DMS153 (cell line): ENCODE data around the gene SLC35D2.
"Not testable (repeated sequence)": the region's sequence is repeated elsewhere in the genome, so short reads cannot be mapped to it uniquely, and the experiment has no call there.

Source experiments
- DNase-seq: peaks from one replicate; lab custom pipeline; 2025; lab: John Stamatoyannopoulos, UW

Gene SLC35D2

DNA sequence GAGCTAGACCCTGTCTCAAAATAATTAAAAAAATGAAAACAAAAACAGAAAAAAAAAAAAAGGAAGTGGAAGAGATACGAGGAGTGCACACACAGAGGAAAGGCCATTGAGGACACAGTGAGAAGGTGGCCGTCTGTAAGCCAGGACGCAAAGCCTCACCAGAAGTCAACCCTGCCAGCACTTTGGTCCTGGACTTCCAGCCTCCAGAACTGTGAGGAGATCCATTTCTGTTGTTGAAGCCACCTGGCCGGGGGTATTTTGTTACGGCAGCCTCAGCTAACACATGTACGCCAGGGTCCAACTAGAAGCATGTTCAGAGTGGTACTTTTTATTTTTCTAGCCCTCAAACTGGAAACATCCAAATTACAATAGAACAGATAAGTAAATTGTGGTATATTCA lies 21.8 kb downstream of the SLC35D2 start:
- no peak for DNase-seq

GRCh38 chr9:96360976-96361375 lies 22.5 kb downstream of the SLC35D2 start:
- DNase-seq: no peak

DNA sequence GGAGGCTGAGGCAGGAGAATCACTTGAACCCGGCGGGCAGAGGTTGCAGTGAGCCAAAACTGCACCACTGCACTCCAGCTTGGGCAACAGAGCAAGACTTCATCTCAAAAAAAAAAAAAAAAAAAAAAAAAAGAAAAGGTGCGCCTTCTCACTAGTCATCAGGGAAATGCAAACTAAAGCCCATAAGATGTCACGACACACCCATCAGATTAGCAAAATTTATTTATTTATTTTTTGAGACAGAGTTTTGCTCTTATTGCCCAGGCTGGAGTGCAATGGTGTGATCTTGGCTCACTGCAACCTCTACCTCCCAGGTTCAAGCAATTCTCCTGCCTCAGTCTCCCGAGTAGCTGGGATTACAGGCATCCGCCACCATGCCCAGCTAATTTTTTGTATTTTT lies 23.0 kb downstream of the SLC35D2 start:
- not testable (repeated sequence) for DNase-seq

DNA sequence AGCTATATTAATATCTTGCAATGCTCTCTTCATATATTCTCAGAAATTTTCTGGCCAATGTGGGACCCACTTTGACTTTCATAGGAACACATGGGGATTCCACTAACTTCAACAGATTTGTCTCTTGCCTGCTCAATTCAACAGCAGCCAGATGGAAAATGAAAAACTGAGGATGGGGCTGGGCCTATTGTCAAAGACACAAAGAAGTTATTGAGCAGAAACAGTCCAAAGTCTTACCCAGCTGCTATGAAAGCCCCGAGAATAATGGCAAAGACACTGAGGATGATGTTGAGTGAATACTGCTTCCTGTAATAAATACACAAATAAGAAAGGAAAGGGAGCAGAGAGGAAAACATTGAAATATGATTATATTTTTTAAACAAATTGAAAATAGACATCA lies 32.6 kb downstream of the SLC35D2 start:
- no peak for DNase-seq

- DNase-seq: no peak
These were observed 35.2 kb downstream of the SLC35D2 start for GRCh38 chr9:96348261-96348660.

DNA sequence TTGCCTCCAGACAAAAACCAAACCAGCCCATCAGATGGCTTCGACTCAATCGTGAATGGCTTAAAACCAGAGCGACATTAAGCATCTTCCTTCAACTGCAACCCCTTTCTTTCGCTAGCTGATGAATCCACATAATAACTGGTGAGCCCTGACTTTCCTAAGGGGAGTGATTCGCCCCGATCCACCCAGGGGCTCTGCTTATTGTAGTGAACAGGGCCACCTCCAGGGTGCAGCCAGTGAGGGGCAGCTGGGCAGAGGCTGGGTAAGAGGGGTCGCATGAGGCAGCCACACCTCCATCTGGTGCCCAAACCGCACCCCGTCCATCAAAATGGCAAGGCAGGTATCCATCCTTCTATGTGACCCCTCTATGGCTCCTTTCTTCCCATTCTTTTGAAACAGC lies 38.0 kb downstream of the SLC35D2 start:
- no peak for DNase-seq

DNA sequence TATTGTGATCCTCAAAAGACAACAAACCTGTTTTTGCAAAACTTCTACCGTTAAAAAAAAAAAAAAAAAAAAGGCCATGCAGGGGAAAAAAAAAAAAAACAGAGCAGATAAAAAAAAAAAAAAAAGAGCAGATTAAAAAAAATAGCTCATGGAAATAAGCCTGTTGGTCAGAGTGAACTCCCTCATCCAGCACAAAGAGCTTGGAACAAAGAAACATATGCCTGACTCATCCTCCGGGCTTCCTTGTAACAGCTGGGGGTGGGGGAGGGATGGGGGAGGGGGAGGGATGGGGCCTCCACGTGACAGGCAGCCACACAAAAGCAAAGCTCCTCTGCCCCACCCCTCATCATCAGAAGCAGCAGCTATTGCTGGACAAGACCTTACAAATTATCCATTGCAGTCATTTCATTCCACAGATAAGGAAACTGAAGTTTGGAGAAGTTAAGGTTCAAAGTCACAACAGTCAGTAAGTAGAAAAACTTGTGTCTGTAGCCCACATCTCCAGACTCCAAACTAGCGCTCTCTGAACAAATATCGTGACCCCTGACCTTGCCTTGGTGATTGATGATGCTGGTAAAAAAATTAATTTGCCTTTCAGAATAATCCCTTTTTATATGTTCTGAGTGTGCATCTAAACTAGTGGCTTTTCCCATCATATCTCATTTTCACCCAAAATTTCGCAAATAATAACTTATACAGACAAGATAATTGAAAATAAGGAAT lies 38.9 kb downstream of the SLC35D2 start:
- DNase-seq: peak; percentile 70

- DNase-seq: no peak
These were observed 39.8 kb downstream of the SLC35D2 start for GRCh38 chr9:96343515-96344360.

GRCh38 chr9:96342571-96343245 lies 40.8 kb downstream of the SLC35D2 start:
- DNase-seq: no peak

- no peak for DNase-seq
These were observed 42.8 kb downstream of the SLC35D2 start for GRCh38 chr9:96340707-96341106.

DNA sequence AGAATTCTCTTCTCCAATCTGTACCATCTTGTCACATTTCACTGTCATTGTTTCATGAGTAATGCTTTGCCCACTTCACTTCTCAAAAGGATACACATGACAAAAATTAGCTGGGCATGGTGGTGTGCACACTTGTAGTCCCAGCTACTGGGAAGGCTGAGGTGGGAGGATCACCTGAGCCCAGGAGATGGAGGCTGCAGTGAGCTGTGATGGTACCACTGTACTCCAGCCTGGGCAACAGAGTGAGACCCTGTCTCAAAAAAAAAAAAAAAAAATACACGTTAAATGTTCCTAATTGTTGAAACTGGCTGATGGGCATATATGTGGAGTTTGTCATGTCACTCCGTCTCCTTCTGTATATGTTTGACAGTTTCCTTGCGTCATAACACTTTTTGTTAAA lies 45.2 kb downstream of the SLC35D2 start:
- no peak for DNase-seq

DNA sequence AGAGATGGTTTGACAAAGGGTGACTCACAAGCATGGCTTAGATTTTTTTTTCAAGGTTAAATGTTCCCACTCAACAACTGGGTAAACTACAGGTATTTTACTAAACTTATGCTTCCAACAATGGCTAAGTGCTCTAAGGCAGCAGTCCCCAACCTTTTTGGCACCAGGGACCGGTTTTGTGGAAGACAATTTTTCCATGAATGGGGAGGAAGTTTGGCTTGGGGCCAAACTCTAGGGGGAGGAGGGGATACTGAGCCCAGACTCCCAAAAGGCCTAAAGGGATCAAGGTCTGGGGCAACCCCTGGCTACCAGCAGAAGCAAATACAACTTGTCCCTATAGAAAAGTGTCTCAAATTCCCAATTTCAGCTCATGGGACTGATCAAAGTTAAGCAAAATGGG lies 49.6 kb downstream of the SLC35D2 start:
- no peak for DNase-seq

DNA sequence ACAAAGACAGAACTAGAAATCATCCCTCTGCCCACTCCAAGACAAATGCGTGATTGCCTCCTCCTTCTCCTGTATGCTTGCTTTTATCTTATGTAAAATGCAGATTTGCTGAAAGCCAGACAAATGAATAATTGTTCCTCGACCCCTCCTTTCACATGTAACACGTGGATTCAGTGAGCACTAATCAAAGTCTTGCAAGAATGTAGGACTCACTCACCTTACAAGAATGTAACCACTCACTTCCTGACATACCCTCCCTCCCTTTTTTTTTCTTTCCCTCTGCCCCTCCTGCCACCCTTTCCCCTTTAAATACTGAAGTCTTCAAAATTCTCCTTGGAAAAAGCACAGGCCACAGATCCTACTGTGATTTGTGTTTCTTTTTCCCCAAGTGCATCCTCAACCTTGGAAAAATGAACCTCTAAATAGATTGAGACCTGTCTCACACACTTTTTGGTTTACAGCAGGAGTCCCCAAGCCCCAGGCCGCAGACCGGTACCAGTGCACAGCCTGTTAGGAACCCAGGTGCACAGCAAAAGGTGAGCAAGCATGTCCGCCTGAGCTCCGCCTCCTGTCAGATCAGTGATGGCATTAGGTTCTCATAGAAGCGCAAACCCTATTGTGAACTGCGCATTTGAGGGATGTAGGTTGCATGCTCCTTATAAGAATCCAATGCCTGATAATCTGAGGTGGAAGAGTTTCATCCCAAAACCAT lies 52.1 kb downstream of the SLC35D2 start:
- no peak for DNase-seq

DNA sequence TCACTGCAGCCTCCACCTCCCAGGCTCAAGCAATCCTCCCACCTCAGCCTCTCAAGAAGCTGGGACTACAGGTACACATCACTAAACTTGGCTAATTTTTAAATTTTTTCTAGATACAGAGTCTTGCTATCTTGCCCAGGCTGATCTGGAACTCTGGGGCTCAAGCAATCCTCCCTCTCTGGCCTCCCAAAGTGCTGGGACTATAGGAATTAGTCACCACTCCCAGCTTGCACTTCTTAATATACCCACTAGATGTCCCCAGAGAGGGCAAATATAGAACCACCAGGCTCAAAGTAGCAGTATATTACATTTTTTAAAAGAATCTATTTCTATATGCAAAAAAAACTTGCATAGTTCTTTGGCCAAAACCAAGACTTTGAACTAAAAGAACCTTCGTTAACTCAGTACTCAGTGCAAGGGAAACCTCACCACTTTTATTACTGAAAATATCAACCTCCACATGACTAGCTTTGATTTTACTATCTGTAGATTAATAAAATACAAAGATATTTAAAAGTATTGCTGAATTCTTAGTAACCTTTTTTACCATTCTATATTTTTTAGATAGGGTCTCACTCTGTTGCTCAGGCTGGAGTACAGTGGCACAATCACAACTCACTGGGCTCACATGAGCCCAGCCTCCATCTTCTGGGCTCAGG lies 55.7 kb downstream of the SLC35D2 start:
- peak; percentile 12 for DNase-seq

GRCh38 chr9:96323169-96323568 lies 60.3 kb downstream of the SLC35D2 start:
- DNase-seq: no peak

GRCh38 chr9:96322736-96323135 lies 60.8 kb downstream of the SLC35D2 start:
- not testable (repeated sequence) for DNase-seq

DNA sequence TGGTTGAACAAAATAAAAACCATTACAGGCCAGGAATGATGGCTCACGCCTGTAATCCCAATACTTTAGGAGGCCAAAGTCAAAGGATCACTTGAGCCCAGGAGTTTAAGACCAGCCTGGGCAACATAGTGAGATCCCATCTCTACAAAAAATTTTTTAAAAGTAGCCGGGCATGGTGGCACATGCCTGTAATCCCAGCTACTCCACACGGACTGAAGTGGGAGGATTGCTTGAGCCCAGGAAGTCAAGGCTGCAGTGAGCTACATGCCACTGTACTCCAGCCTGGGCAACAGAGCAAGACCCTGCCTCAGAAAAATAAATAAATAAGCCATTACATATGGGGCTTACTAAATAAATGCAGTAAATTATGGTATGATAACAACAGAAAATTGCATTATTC lies 61.3 kb downstream of the SLC35D2 start:
- not testable (repeated sequence) for DNase-seq

DNA sequence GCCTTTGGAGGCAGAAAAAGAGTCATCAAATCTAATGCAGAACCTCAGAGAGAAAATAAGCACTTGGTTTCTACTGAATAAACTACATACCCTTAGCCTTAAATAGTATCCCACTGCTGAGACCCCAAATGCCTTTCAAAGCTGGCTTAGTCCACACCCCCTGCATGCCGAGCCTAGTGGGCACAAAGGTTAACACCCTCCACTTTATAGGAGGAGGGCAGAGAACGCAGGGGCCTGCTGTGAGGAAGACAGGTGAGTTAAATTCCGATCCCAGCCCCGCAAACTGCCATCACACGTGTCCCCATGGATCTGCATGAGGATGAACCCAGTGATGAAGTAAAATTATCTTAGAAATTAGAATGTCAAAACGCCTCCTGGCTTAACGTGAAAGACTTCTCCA lies 62.0 kb downstream of the SLC35D2 start:
- DNase-seq: no peak

DNA sequence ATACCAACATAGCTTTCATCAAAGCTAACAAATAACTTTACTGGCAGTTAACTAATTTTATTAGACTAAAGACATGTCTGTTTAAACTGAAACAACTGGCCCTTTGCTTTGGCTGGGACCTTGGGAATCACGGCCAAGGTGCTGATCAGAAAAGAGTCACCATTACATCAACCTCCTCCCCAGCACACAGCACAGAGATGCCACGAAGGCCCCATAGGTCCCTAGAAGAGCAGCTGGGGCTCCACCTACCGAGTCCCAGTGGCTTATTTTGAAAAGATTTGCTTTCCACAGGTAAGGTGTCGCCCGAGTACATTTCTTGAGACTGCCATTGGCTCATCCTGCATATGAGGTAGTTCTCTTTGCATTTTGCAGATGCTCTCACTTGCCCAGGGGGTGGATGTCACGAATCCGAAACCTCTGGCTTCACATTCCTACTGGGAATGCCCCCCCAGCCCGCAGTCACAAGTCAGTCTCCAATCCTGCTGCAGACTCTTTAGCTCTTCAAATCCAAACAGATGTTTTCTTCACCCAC lies 62.7 kb downstream of the SLC35D2 start:
- DNase-seq: no peak

GRCh38 chr9:96318921-96319565 lies 64.5 kb downstream of the SLC35D2 start:
- no peak for DNase-seq
